HG03039 (cell line): Measurements from ENCODE around the gene EFCAB11.

Experiments
- ATAC-seq: cut with Tn5 transposase; IDR thresholded peaks from one replicate; pipeline ENCODE4 v1.9.1; 2021; ENCODE audit warnings: mild to moderate bottlenecking, moderate library complexity; ENCODE audit not compliant: unreplicated experiment

EFCAB11 gene

GRCh38 chr14:89775946-89776345 lies 178.6 kb downstream of the EFCAB11 start:
- no peak for ATAC-seq

- ATAC-seq = no peak
Observed at GRCh38 chr14:89775151-89775550, 179.4 kb downstream of the EFCAB11 start.

GRCh38 chr14:89773644-89774316 lies 180.8 kb downstream of the EFCAB11 start:
- peak; percentile 70 for ATAC-seq

- peak; percentile 39 for ATAC-seq
Observed at GRCh38 chr14:89773151-89773550, 181.4 kb downstream of the EFCAB11 start.

- no peak for ATAC-seq
Observed at GRCh38 chr14:89771251-89771650, 183.3 kb downstream of the EFCAB11 start.

GRCh38 chr14:89767861-89768268 lies 186.7 kb downstream of the EFCAB11 start:
- peak; percentile 80 for ATAC-seq

- ATAC-seq = no peak
Observed at GRCh38 chr14:89767131-89767530, 187.4 kb downstream of the EFCAB11 start.

GRCh38 chr14:89765346-89765745 lies 189.2 kb downstream of the EFCAB11 start:
- ATAC-seq = no peak

- no peak for ATAC-seq
Observed at GRCh38 chr14:89760086-89760485, 194.4 kb downstream of the EFCAB11 start.

- ATAC-seq = no peak
Observed at GRCh38 chr14:89757313-89757939, 197.1 kb downstream of the EFCAB11 start.

- no peak for ATAC-seq
Observed at GRCh38 chr14:89755816-89756215, 198.7 kb downstream of the EFCAB11 start.

GRCh38 chr14:89753828-89754412 lies 200.6 kb downstream of the EFCAB11 start:
- ATAC-seq = no peak

- no peak for ATAC-seq
Observed at GRCh38 chr14:89750908-89751392, 203.6 kb downstream of the EFCAB11 start.

GRCh38 chr14:89750281-89750755 lies 204.2 kb downstream of the EFCAB11 start:
- ATAC-seq = no peak

- no peak for ATAC-seq
Observed at GRCh38 chr14:89748004-89748403, 206.5 kb downstream of the EFCAB11 start.

- no peak for ATAC-seq
Observed at GRCh38 chr14:89747126-89747525, 207.4 kb downstream of the EFCAB11 start.

GRCh38 chr14:89746654-89747053 lies 207.9 kb downstream of the EFCAB11 start:
- ATAC-seq = no peak

GRCh38 chr14:89746135-89746534 lies 208.4 kb downstream of the EFCAB11 start:
- ATAC-seq = no peak
